ENCODE measurements around the gene TYMS.

TYMS gene

GRCh38 chr18:657311-658000 is at the start of gene TYMS:
Gene TYMS (plus strand): TSS chr18:657653. CDS start chr18:657743, 90 bp downstream.
- DNase-seq = peak; percentile 75

GRCh38 chr18:607930-608329 is 49.5 kb upstream of the TYMS start:
- DNase-seq = no peak

GRCh38 chr18:610214-610928 is 47.1 kb upstream of the TYMS start:
- DNase-seq = no peak

- DNase-seq = no peak
These were observed 45.3 kb upstream of the TYMS start for GRCh38 chr18:612156-612555.

- DNase-seq = no peak
These were observed 43.3 kb upstream of the TYMS start for GRCh38 chr18:614193-614592.

GRCh38 chr18:615092-615521 is 42.3 kb upstream of the TYMS start:
- DNase-seq = no peak

- no peak for DNase-seq
These were observed 41.7 kb upstream of the TYMS start for GRCh38 chr18:615773-616172.

- DNase-seq = no peak
These were observed 41.0 kb upstream of the TYMS start for GRCh38 chr18:616380-616995.

- DNase-seq = no peak
These were observed 39.4 kb upstream of the TYMS start for GRCh38 chr18:617970-618504.

GRCh38 chr18:618618-619017 is 38.8 kb upstream of the TYMS start:
- no peak for DNase-seq

GRCh38 chr18:621291-622043 is 36.0 kb upstream of the TYMS start:
- DNase-seq = no peak

GRCh38 chr18:622289-622688 is 35.2 kb upstream of the TYMS start:
- no peak for DNase-seq

- peak; percentile 70 for DNase-seq
These were observed 33.5 kb upstream of the TYMS start for GRCh38 chr18:623761-624620.

- no peak for DNase-seq
These were observed 30.2 kb upstream of the TYMS start for GRCh38 chr18:627231-627630.

- DNase-seq = no peak
These were observed 27.9 kb upstream of the TYMS start for GRCh38 chr18:629269-630150.

GRCh38 chr18:631560-631959 is 25.9 kb upstream of the TYMS start:
- DNase-seq = no peak

GRCh38 chr18:634551-635045 is 22.9 kb upstream of the TYMS start:
- no peak for DNase-seq

- DNase-seq = no peak
These were observed 22.3 kb upstream of the TYMS start for GRCh38 chr18:635171-635570.

GRCh38 chr18:641224-641623 is 16.2 kb upstream of the TYMS start:
- no peak for DNase-seq

- no peak for DNase-seq
These were observed 13.0 kb upstream of the TYMS start for GRCh38 chr18:644395-645004.

Measured in left hindlimb (tissue), 1 donor.